GM18517 (cell line): ENCODE data around the gene KIF6.

Experiments used
- ATAC-seq: cut with Tn5 transposase; IDR thresholded peaks from one replicate; pipeline ENCODE4 v1.9.1; 2021; ENCODE audit warnings: mild to moderate bottlenecking, moderate library complexity; ENCODE audit not compliant: unreplicated experiment

Gene KIF6

DNA sequence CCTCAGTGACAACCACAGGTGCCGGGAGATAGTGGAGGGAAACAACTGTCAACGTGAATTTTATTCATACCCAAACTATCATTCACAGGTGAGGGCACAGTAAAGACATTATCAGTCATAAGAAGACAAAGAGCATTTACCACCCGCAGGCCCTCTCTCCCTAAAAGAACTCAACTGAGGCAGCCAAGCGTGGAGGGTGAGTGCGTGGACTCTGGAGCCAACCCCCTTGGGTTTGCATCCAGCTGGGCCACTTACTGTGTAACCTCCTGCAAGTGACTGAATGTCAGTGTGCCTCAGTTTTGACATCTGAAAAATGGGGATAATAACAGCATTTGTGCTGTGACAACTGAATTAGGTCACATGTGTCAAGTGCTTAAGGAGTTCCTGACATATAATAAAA, 332.1 kb downstream of the KIF6 start:
- ATAC-seq = no peak

DNA sequence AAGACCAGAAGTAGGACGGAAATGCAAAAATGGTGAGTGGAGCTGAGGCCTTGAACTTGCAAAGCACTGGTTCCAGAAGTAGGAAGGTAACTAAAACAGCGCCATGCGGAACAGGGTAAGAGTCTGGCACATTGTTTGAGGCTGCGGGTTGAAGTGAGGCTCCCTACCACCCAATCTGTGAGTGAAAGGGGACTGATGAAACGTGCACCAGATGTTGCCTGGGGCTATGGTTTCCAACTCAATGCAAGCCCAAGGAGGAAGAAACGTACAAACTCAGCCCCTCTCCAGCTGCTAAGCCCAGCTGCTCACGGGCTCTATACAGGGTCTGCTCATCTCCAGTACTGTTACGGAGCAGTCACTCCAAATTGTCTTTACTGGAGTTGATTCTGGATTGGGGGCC, 334.0 kb downstream of the KIF6 start:
- ATAC-seq = no peak

DNA sequence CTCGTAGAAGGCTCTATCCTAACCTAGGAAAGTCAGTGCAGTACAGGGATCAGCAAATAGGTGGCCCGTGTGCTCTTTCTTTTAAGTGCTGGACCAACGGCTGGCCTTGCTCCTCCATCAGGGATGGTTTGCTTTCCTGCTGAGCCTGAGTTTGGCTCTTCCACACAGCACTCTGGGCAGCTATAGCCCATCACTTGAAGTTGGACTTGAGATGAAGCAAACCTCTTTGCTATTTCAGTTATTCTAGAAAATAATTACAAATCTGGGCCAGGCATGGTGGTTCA, 335.8 kb downstream of the KIF6 start:
- ATAC-seq = no peak

DNA sequence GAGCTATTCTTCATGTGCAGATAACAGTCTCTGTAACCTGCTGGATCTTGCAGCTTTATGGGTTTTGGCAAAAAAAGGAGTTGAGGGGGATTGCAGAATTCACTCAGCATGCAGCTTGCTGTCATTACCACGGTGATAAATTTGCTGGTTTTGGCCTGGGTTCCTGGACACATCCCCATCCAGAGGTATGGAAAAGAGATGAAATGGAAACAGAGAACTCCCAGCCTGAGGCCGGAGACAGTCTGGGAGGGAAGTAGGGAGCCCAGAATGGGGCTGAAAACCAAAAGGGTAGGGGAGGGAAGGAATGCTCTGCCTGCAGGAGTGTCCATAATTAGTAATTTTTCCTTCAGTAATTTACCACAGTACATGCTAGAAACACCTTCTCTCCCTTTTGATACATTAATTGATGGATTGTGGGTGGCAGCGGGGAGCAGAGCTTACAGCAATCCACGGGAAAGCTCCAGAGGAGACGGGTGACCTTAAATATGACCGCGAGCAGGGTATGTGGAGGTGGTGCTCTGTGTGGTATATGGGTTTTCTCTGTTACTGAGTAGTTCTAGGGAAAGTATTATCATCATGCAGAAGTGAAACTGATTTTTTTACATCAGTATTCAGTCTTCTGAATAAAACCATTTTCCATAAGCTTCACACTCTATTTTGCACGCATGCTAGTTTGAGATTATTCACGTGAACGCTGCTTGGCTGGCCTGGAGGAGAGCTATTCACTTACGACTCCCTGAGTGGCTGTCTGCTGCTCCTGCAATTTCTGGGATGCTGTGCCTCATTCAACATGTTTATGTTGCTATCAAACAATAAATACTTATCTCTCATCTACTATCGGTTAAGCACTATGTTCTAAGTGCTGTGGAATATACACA, 336.4 kb downstream of the KIF6 start:
- ATAC-seq = peak; percentile 56

DNA sequence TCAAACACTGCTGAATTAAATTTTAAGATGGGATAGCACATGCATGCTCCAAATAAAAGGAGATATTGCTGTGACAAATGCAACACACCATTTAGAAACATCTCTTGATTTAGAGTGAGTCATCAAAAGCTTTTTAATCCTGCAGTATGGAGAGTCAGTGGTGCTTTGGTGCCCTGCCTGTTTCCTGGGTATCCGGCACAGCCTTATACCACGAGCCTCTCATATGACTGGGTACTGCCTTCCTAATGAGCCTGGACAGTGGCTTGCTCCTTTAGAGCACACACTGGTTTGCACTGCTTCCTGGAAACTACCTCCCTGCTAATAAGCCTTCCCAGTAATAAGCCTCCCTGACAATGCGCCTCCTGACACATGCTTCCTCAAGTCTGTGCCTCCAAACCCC, 337.4 kb downstream of the KIF6 start:
- no peak for ATAC-seq

DNA sequence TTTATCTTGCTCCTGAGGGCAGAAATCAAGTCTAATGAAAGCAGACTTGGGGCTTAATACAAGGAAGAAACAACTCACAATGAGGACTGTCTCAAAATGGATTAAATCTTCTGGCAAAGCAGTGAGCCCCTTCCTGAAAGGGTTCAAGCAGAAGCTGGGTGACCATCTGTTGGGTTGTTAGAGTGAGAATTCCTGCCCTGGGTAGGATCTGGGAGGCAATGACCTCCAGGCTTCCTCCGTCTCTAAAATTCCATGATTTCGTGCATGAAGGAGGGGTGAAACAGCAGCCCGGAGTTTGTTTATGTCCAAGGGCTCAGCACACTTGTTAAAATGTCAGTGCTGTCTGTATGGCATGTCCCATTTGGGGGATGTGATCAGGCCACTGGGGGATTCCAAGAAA, 338.7 kb downstream of the KIF6 start:
- no peak for ATAC-seq

DNA sequence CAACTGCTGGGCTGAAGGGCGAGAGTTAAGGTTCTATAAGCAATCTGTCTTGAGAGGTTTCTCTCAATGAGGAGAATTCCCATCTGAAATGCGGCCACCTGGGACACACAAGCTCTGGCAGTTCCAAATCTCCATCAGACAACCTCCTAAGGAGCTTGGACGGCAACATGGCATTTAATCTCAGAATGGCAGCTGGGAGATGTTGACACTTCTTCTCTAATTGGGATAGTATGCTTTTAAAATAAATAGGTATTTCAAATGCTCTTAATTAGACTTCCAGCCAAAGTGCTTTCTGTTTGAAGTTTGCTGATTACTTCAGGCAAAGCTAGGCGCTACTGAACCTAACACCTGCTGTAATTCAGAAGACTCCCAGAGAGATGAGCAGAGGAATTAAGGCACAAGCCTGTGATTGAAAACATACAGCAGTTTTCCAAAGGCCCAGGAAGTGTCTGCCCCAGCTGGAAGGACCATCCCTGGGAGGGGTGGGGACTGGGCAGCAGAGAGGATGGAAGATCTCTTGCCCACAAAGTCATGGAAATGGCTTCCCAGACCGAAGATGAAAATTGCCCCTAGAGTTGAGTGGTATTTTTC, 343.6 kb downstream of the KIF6 start:
- ATAC-seq = no peak

DNA sequence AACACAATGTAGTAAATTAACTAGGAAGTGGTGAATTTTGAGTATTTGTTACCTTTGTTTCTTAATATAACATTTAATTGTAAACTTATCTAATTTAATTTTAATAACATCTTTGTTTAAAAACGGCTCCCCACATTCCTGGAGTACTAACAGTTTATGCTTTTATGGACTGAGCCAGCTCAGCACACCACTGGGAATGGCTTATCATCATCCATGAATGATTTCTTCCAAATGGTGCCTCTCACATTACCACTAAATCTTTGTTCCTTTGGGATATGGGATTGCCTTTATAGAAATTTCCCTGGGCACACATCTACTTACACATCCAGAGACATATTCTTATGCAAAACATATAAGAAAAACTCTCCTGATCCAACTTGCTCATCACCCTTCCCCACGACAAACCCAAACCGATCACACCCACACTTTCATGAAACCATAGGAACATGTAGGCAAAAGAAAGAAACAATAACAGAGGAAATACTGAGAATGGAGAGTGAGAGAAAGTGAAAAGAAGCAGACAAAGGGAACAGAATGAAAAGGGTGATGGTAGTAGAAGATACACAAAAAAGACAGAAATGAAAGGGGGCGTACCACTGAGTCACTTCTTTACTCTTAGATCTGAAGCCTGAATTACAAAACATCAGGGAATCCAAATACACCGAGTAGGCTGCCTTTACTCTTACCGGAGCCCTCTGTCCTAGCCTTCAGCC, 344.2 kb downstream of the KIF6 start:
- ATAC-seq = no peak

DNA sequence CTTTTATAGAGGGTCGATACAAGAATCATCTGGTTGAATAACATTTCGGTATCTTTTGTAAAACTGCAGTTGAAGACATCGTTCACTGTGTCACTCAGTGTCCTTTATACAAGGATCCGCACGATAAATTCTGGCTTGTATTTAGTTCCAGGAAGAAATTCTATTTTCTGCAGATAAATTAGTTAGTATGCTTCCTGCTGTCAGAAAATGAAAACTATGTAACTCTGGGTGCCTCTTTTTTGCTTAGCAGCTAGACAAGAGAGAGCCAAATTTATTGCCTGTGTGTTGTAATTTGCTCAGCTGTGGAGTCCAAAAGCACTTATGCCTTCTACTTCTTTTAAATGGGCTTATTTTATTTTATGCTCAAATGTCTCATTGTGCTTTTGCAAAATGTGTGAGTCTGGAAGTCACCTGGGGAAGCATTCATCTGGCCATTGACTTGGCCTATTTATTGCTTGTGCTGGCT, 346.2 kb downstream of the KIF6 start:
- no peak for ATAC-seq

DNA sequence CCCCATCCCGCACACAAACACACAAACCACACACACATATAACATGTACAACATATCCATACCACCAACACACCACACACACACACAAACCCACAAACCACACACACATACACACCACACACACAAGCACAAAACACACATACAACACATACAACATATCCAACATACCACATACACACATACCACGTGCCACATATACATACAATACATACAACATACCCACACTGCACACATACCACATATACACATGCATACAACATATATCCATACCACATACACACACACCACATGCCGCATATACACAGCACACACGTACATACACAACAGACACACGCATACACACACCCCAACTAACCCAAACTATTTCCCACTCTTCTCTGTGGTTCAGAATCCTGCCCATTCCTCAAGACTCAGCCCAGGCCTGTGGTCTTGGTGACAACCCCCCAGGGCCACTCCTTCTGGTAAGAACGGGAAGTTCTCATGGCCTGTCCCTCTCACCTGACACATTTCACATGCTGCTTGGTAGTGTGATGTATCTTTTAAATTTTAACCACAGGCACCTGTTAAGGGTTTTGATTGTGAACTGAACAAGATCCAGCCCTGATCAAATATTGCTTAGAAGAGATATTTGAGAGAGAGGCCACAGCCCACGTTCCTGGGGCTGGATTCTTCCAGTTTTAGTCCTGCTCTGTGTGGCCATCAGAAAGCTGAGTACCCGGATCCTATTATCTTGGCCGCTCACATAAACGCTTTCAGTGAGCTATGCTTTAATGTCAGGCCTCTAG, 346.8 kb downstream of the KIF6 start:
- no peak for ATAC-seq

DNA sequence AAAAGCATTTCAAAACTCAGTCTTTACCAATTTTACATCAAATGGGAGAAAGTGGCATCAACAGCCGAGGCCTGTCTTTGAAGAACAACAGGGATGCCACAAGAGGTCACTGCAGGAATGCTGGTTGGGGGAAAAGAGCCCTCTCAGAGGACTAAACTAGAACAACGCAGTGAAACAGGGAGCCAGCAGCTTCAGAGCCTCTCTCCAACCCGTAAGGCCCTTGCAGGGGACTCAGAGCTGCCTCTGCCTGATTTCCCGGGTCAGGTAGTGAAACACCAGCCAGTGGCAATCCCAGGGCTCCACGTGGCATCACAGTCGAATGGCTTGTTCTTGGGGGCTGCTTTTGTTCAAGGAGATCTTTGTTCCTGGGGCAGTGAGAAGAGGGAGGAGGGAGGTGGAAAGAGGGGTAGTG, 347.7 kb downstream of the KIF6 start:
- no peak for ATAC-seq

DNA sequence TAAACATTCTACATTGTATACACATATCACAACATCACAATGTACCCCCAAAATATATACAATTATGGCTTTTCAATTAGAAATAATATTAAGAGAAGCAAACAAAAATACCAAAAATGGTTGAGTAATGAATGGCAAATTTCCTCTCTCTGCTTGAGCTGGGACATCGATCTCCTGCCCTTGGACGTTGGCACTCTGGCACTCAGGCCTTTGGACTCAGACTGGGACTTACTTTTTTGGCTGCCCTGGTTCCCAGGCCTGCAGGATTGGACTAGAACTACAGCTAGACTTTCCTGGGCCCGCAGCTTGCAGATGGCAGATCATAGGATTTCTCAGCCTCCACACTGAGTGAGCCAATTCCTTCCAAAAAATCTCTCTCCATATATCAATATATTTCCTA, 349.8 kb downstream of the KIF6 start:
- ATAC-seq = no peak

DNA sequence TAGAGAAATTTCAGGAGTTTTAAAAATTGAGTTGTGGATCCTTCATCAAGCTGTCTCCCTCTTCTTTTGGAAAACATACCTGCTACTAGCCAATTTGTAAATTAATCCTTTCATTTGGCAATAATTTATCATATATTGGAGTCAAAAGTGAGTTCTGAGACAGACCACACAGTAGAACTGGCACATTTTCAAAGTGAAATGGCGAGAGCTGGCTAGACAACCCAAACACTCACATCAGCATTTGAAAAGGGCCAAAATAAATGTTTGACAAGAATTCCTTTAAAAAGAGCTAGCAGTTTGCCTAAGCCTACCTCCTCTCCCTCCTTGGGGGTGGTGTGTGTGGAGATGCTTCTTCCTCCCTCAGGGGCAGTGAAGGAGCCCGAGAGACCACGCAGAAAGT, 354.8 kb downstream of the KIF6 start:
- ATAC-seq = no peak

DNA sequence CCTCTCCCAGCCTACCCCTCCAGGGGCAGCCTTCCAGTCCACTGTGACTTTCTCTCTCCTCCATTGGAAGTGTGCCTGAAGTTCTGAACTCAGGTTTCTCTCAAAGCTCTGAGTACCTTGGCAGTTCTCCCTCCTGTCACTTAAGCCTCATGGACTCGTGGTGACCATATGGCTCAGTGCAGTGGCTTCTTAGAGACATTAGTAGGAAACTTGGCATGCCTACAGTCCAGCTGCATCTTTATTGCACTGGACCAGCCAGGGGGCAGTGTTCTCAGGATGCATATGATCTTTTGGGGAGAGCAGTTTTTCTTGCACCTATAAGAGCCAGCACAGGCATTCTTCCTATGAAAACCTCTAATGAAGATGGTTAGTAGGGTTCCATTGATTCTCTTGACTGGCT, 355.2 kb downstream of the KIF6 start:
- ATAC-seq = no peak

DNA sequence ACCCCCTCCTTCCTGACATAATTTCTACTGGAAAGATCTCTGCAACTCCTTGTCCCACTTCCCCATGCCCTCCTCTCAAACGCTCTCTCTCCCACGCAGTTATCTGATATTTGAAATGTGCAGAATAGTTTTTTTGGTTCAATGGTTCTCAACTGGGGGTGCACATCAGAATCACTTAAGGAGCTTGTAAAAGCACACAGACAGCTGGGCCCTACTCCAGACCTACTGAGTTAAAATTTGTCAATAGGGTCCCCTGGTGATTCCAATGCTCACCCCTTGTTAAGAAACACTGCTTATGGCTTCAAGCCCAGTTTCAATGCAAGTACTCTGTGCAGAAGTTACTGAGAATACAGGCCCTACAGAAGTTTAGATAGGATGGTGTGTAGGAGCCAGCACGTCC, 357.5 kb downstream of the KIF6 start:
- no peak for ATAC-seq

DNA sequence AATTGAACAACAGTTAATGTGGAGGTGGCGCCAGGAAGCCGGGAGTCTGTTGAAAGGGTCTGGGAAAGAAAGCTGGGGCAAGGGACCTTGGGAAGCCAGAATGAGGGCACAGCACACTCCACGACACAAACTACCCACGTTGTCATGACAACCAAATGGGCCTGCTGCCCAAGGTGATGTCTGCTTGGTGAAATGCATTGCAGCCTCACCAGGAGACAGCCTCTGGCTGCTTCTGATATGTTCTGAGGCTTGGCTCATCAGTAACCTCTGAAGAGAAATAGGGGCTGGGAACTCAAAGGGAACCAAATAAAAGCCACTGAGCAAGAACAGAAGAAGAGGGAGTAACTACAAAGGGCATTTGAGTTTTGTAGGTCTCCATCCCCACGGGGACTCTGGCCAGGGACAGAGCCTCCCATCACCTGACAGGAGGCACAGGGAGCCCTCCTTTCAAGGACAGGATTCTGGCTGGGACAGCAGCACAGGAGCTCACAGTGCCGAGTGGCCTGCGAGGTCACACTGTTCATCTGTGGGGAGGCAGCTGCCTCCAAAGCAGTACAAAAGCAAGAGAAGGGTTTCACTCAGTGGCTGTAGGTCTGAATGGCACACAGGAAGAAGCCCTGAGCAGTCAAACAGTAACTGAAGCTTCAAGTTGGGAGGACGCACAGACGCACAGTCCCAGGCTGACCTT, 358.1 kb downstream of the KIF6 start:
- no peak for ATAC-seq

DNA sequence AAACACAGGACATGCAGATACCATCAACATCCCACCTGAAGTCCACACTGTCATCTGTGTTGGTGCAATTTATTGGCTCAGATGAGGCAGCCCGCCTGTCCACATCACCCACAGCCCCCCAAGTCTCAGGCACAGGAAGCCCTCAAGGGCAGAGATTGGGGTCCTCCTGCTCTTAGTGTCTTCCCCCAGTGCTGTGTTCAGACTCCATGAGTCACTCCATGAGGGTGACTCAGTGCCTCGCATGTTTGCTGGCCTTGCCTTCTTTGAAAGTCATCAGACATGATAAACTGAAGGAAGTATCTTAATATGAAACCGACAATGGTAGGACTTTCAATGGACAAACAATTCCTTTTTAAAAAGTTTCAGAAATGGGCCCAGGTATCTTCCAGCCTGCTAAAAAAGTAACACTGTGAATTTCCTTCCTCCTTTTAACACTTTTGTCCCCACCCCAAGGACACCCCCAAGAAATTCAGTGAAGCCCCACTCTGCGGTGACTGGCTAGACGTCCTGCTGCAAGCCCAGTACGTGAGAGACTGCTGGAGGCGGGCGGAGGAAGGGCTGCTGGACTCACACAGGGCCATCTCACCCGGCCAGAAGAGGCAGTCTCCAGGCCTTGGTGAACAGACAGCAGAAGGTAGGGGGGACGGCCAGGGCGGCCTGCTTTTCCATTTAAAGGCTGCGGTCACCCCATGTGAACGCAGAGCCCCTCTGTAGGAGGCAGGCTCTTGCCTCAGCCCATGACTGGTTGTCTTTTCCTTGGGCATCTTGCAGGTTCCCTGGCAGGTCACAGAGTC, 359.7 kb downstream of the KIF6 start:
- ATAC-seq = no peak

DNA sequence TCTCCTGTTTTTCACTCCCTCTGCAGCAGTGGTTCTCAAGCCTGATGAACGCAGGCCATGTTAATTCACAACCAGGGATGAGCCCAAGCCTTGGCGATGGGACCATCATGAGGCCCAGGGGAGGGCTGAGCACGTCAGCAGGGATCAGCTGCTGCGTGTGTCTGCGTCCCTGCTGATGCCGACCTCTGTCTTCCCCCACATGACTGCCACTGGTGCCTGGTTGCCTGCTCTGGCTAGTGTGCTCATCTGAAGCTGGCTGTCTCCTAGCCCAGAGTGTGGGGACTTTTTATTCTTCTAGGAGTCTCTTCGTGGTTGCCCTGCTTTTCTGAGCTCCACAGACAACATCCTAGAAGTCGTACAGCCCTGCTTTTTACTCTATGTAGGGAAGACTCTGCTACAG, 361.9 kb downstream of the KIF6 start:
- ATAC-seq = no peak

DNA sequence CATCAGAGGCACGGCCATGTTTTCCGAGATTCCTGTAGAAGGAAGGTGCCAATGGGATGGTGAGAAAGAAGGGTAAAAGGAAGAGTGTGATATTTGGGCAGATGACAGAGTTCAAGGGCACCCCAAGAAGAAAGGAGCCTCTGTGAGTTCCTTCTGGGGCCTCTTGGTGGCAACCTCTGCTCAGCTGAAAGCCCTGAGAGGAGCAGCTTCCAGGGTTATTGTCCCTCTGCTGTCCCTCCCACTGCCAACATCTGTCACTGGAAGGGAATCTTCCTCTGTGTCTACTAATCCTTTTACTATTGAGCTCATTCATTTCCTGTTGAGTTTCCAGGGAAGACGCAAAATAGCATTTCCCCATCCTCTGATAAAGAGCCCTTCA, 362.7 kb downstream of the KIF6 start:
- no peak for ATAC-seq
